Tibial nerve (tissue), 4 donors: Measurements from ENCODE around the gene HSD17B3.

Source experiments
- EP300 ChIP-seq, 2 donors: sonication (generic); formaldehyde crosslinking; IDR thresholded peaks; one replicate each; pipeline ENCODE4 v1.6.1; 2017; ENCODE audit warnings: antibody characterized with exemption in 2 of 2, mild to moderate bottlenecking in 1 of 2
- TF ChIP-seq, protein P1 (sequence below), 5 experiments: fragments of 200-600 bp in 3 of 5; fragments of 450-650 bp in 2 of 5; sonication (generic) in 3 of 5; IDR thresholded peaks; one replicate each; pipeline ENCODE4 v1.5.1; 2016 to 2019; ENCODE audit warnings: antibody characterized with exemption in 5 of 5, mild to moderate bottlenecking in 3 of 5, moderate library complexity in 2 of 5

DNA sequence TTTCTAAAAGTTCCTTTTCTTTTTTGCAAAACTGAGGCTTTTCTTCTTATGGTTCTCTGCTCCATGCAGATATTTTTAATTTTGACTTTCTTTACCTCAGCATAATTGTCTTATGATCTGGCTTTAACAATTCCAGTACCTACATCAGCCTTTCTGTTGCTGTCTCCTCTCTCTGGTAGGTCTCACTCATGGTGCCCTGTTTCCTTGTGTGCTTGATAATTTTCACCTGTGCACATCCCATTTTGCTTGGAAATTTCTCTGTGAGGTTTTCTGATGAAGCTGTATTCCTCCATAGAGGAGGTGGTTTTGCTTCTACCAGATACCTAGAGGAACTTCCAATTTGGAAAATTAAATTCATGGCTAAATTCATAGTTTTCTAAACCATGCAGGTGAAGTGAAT is 2.3 kb upstream of the HSD17B3 start:
- TF ChIP-seq EP300 (IDR thresholded peaks at IDR 0.05), result no peak
- TF ChIP-seq, protein P1, sequence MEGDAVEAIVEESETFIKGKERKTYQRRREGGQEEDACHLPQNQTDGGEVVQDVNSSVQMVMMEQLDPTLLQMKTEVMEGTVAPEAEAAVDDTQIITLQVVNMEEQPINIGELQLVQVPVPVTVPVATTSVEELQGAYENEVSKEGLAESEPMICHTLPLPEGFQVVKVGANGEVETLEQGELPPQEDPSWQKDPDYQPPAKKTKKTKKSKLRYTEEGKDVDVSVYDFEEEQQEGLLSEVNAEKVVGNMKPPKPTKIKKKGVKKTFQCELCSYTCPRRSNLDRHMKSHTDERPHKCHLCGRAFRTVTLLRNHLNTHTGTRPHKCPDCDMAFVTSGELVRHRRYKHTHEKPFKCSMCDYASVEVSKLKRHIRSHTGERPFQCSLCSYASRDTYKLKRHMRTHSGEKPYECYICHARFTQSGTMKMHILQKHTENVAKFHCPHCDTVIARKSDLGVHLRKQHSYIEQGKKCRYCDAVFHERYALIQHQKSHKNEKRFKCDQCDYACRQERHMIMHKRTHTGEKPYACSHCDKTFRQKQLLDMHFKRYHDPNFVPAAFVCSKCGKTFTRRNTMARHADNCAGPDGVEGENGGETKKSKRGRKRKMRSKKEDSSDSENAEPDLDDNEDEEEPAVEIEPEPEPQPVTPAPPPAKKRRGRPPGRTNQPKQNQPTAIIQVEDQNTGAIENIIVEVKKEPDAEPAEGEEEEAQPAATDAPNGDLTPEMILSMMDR (IDR thresholded peaks at IDR 0.05), result no peak
